ENCODE results near the gene PTCH1.

Gene PTCH1

GRCh38 chr9:95504053-95504963, 12.5 kb downstream of the PTCH1 start (continued):
- TF ChIP-seq CTCF (tag by site-specific recombination; IDR thresholded peaks at IDR 0.05) (peak; percentile 80), ZNF792 (tag by site-specific recombination; IDR thresholded peaks at IDR 0.05) (no peak), BCL11B (tag by site-specific recombination; IDR thresholded peaks at IDR 0.05; ENCODE audit: low read depth) (no peak), OSR2 (tag by site-specific recombination; IDR thresholded peaks at IDR 0.05) (peak; percentile 28; the same call in 1 of the 2 replicates), ZNF114 (tag by site-specific recombination; IDR thresholded peaks at IDR 0.05) (no peak), ZNF404 (tag by site-specific recombination; IDR thresholded peaks at IDR 0.05) (no peak), ZNF580 (tag by site-specific recombination; IDR thresholded peaks at IDR 0.05) (no peak), ZNF837 (tag by site-specific recombination; IDR thresholded peaks at IDR 0.05) (no peak), ZEB2 (tag by site-specific recombination; IDR thresholded peaks at IDR 0.05) (no peak), ZNF514 (tag by site-specific recombination; IDR thresholded peaks at IDR 0.05) (no peak), WT1 (tag by site-specific recombination; IDR thresholded peaks at IDR 0.05) (peak; percentile 84), ZNF777 (tag by site-specific recombination; IDR thresholded peaks at IDR 0.05; ENCODE audit: borderline replicate concordance) (no peak), ZBTB49 (tag by site-specific recombination; IDR thresholded peaks at IDR 0.05; ENCODE audit: low read depth) (no peak), PRDM1 (tag by site-specific recombination; IDR thresholded peaks at IDR 0.05) (peak; percentile 78), ZBTB17 (tag by site-specific recombination; IDR thresholded peaks at IDR 0.05) (peak; percentile 10; the same call in 1 of the 2 replicates), ZNF335 (tag by site-specific recombination; conservative IDR thresholded peaks at IDR 0.05) (peak; percentile 45; the same call in 1 of the 2 replicates), ZBTB21 (tag by site-specific recombination; IDR thresholded peaks at IDR 0.05) (no peak), ZIC2 (tag by site-specific recombination; IDR thresholded peaks at IDR 0.05) (peak; percentile 10; the same call in 1 of the 2 replicates), KLF8 (tag by site-specific recombination; IDR thresholded peaks at IDR 0.05) (no peak), SP3 (tag by site-specific recombination; IDR thresholded peaks at IDR 0.05) (peak; percentile 48), ZNF610 (tag by site-specific recombination; IDR thresholded peaks at IDR 0.05; ENCODE audit: borderline replicate concordance) (no peak)
- TF ChIP-seq, protein P1, sequence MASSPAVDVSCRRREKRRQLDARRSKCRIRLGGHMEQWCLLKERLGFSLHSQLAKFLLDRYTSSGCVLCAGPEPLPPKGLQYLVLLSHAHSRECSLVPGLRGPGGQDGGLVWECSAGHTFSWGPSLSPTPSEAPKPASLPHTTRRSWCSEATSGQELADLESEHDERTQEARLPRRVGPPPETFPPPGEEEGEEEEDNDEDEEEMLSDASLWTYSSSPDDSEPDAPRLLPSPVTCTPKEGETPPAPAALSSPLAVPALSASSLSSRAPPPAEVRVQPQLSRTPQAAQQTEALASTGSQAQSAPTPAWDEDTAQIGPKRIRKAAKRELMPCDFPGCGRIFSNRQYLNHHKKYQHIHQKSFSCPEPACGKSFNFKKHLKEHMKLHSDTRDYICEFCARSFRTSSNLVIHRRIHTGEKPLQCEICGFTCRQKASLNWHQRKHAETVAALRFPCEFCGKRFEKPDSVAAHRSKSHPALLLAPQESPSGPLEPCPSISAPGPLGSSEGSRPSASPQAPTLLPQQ (tag by site-specific recombination; IDR thresholded peaks at IDR 0.05): 0 out of 2 replicates have a peak, but pooled peaks have one; percentile 8
- TF ChIP-seq, protein P2, sequence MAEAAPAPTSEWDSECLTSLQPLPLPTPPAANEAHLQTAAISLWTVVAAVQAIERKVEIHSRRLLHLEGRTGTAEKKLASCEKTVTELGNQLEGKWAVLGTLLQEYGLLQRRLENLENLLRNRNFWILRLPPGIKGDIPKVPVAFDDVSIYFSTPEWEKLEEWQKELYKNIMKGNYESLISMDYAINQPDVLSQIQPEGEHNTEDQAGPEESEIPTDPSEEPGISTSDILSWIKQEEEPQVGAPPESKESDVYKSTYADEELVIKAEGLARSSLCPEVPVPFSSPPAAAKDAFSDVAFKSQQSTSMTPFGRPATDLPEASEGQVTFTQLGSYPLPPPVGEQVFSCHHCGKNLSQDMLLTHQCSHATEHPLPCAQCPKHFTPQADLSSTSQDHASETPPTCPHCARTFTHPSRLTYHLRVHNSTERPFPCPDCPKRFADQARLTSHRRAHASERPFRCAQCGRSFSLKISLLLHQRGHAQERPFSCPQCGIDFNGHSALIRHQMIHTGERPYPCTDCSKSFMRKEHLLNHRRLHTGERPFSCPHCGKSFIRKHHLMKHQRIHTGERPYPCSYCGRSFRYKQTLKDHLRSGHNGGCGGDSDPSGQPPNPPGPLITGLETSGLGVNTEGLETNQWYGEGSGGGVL (tag by site-specific recombination; IDR thresholded peaks at IDR 0.05): peak; percentile 73
- TF ChIP-seq, protein P3, sequence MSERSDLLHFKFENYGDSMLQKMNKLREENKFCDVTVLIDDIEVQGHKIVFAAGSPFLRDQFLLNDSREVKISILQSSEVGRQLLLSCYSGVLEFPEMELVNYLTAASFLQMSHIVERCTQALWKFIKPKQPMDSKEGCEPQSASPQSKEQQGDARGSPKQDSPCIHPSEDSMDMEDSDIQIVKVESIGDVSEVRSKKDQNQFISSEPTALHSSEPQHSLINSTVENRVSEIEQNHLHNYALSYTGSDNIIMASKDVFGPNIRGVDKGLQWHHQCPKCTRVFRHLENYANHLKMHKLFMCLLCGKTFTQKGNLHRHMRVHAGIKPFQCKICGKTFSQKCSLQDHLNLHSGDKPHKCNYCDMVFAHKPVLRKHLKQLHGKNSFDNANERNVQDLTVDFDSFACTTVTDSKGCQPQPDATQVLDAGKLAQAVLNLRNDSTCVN (tag by site-specific recombination; optimal IDR thresholded peaks at IDR 0.05): no peak
- TF ChIP-seq, protein P4, sequence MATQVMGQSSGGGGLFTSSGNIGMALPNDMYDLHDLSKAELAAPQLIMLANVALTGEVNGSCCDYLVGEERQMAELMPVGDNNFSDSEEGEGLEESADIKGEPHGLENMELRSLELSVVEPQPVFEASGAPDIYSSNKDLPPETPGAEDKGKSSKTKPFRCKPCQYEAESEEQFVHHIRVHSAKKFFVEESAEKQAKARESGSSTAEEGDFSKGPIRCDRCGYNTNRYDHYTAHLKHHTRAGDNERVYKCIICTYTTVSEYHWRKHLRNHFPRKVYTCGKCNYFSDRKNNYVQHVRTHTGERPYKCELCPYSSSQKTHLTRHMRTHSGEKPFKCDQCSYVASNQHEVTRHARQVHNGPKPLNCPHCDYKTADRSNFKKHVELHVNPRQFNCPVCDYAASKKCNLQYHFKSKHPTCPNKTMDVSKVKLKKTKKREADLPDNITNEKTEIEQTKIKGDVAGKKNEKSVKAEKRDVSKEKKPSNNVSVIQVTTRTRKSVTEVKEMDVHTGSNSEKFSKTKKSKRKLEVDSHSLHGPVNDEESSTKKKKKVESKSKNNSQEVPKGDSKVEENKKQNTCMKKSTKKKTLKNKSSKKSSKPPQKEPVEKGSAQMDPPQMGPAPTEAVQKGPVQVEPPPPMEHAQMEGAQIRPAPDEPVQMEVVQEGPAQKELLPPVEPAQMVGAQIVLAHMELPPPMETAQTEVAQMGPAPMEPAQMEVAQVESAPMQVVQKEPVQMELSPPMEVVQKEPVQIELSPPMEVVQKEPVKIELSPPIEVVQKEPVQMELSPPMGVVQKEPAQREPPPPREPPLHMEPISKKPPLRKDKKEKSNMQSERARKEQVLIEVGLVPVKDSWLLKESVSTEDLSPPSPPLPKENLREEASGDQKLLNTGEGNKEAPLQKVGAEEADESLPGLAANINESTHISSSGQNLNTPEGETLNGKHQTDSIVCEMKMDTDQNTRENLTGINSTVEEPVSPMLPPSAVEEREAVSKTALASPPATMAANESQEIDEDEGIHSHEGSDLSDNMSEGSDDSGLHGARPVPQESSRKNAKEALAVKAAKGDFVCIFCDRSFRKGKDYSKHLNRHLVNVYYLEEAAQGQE (tag by site-specific recombination; IDR thresholded peaks at IDR 0.05): no peak

Data from HEK293 (cell line).